HG02943 (cell line): Measurements from ENCODE around the gene ZBTB18.

Source experiments
- ATAC-seq: cut with Tn5 transposase; IDR thresholded peaks from one replicate; pipeline ENCODE4 v1.9.1; 2021; ENCODE audit warnings: mild to moderate bottlenecking, low read depth, moderate library complexity; ENCODE audit not compliant: unreplicated experiment

The ZBTB18 gene

DNA sequence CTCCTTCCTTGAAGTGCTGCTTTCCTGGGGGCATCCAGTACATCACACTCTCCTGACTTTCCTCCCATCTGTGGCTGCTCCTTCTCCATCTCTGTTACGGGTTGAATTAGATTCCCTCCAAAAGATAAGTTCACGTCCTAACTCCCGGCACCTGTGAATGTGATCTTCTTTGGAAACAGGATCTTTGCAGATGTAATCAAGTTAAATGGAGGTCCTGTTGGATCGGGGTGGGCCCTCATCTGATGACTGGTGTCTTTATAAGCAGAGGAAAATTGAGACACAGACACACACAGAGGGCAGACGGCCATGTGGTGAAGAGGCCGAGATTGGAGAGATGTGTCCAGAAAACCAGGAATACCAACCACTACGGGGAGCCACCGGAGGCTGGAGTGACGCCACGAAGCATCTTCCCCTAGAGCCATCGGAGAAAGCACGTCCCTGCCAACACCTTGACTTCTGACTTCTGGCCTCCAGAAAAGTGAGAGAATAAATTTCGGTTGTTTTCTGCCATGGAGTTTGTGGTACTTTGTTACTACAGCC lies 36.0 kb downstream of the ZBTB18 start:
- ATAC-seq: no peak

DNA sequence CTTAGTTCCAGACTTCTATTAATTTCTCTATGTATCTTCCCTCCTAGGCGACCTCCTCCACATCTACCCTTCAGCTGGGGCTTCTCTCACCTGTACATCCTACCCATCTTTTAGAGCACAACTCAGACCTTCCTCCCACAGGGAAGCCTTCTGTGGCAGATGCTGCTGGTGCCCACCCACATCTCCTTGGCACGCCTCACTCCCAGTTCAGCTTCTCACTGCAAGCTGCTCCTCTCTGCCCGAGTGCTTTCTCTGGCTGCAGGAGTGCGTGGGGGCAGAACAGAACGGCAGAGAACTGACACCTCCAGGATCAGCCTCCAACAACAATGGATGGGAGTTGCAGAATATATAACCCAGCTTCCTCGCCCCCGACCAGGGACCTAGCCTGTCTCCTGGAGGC lies 36.5 kb downstream of the ZBTB18 start:
- ATAC-seq: no peak

DNA sequence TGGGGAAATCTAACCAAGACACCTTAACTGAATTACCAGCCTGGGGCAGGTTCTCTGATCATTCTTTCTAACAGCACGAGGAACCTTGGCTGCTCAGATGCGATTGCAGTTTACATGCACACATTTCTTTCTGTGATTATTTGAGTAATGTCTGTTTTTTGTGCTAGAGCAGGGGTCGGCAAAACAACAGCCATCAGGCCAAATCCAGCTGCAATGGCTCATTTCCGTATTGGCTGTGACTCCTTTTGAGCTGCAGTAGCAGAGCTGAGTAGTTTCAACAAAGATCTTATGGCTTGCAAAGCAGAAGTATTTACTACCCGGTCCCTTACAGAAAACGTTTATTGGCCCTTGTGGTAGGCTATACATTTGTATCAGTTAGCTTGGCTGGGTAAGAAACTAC lies 37.1 kb downstream of the ZBTB18 start:
- ATAC-seq: no peak

DNA sequence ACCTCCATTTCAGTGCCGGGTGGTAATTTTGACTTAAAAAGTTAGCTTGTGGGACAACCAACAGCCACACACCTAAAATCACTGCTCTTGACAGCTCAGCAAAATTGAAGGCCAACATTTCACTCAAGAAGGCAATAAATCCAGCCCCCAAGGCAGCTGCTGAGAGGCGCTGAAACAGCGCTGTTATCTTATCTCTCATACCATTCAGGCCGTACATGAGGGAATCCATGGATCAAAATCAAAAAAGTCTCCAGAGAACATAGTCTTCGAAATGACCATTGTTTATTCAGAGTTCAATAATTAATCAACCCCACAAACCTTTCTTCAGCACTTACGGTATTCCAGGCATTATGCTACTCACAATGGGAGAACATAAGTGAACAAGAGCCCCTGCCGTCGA lies 38.5 kb downstream of the ZBTB18 start:
- no peak for ATAC-seq

DNA sequence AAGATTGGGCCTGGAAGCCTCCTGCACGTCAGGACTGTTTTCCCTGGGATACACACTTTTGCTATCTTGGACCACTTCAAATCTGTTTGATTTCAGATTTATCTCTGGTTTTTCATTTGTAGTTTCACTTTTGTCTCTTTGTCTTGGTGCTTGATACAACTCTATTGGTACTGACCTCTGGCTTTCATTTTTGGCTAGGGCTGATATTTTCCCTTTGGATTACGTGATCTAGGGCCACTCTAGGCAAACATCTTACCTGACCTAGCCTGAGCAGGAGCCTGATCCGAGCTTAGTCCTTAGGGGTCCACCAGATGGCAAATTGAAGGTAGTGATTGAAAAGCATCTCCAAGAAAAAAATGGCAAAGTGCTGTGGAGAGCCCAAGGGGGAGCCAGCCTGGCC lies 39.6 kb downstream of the ZBTB18 start:
- ATAC-seq: no peak

DNA sequence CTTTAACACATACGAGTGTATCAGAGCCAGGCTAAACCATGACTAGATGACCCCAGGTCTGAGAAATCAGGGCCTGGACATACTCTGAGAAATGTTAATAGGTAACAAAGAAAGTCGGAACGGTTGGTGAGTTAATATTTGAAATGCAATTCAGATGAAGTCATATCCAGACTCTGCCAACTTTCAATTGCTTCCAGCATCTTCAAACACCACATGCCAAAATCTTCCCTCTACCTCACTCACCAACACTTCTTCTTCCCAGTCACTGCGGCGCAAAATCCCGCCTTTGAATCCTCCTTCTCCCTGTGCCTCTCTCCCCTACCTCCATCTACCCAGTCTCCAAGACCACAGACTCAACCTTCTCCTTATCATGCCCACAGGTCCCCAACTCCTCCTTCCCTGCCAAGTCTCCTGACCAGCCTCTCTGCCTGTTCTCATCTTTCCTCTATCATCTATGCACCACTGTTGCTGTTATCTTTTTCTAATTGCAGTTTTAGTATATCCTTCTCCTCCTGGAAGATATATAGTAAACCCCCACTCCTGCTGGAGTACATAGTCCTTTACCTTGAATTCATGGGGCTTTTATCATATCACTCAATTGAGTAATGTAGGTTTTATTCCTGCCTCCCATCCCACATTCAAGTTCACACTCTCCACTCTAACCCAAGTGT lies 41.3 kb downstream of the ZBTB18 start:
- ATAC-seq: no peak

DNA sequence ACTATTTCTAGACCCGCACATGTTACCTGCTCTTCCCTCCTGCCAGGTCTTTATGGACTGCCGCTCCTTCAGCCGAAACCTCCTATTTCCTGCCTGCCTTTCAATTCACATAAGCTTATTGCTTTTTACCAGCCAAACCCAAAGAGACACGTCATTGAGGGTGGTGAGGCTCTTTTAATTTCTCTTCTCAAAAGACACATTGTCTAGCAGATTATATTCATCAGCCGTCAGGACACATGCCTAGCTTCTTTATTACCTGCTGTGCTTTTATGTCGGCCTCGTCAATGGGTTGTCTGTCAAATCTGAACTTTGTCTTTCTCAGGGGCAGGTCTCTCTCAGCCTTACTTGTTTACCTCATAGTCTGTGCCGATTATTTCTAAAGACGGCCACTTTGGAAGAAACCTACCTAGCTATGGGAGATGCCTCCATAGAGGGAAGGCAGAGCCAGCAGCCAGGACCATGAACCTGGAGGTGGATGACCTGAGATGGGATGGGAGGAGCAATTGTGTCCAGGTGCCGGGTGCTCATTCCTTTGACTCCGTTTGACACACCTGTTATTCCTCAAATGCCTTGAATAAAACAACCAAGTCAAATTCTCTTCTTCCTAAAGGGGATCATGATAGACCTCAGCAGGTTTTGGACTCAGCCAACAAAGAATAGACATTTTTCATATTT lies 42.0 kb downstream of the ZBTB18 start:
- no peak for ATAC-seq

DNA sequence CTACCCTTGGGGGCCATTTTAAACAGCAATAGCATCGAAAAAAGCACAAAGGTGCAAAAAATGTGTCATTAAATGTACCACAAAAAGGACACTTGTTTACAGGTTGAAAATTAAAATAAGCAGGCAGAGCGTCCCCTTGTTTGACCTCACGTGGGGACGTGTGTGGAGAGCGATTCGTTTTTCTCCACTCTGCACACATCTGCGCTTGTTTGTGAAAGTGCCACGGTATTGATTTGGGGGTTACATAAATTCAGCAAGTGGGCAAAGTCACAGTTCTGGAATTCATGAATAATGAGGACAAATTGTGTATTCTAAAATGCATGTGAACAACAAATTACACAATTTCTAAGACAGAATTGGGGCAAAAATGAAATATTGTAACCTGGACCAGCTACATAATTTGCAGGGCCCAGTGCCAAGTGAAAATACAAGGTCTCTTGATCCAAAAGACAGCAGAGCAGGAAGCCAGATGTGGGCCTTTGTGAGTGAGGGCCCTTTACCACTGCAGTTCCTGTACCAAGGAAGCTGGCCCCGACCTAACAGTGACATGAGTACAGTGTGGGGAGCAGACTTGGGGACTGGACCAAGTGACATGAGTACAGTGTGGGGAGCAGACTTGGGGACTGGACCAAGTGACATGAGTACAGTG lies 43.9 kb downstream of the ZBTB18 start:
- no peak for ATAC-seq

DNA sequence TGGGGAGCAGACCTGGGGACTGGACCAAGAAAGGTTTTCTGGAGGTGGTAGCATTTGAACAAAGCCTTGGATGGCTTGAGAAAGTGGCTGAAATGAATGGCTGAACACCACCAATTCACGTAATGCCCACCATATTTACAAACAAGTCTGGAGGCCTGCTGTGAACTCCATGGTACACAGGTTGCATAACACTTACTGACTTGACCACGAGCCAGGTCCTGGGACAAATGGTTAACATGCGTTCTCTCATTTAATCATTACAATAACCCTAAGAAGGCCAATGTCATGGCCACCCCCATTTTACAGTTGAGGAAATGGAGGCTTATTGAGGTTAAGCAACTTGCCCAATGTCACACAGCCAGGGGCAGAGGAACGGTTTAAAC lies 44.4 kb downstream of the ZBTB18 start:
- ATAC-seq: no peak

DNA sequence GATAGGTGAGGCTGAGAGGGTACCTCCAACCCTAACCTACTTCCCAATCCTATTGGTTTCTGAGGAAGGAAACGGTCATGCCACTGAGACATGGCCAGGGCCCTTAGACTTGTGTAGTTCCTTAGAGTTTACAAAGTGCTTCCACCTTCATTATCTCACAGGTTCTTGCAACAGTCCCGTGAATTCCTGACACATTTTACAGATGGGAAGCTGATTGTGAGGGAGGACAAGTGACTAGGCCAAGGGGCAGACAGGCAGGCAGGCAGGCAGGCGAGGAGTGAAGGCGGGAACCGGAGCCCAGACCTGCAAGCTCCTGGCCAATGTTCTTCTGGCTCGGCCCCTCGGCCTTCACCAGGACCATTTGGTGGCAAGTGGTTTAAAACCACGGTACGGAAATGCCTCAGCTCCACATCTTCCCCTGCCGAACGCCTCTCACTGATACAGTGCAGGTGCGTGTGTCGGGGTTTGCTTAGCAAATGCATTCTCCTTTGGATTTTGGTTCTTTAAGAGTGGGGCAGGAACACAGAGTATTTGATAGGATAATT lies 45.1 kb downstream of the ZBTB18 start:
- no peak for ATAC-seq

DNA sequence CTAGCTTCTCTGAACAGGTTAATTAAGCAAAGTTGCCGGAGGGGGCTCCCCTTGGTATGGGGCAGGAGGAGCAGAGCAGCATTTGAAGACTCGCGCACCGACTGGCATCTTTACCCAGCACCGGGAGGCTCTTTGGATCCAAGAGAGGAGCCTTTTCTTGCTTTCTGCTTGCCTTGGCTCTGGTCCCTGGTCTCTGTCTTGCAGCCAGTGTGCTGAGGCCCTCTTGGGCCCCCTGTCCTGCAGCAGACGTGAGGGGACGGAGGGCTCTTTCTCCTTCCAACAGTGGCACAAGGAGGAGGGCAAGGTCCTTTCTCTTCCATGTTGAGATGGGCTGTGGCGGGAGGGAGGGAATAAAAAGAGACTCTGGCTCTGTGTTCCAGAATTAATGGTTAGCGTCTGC lies 45.6 kb downstream of the ZBTB18 start:
- no peak for ATAC-seq

DNA sequence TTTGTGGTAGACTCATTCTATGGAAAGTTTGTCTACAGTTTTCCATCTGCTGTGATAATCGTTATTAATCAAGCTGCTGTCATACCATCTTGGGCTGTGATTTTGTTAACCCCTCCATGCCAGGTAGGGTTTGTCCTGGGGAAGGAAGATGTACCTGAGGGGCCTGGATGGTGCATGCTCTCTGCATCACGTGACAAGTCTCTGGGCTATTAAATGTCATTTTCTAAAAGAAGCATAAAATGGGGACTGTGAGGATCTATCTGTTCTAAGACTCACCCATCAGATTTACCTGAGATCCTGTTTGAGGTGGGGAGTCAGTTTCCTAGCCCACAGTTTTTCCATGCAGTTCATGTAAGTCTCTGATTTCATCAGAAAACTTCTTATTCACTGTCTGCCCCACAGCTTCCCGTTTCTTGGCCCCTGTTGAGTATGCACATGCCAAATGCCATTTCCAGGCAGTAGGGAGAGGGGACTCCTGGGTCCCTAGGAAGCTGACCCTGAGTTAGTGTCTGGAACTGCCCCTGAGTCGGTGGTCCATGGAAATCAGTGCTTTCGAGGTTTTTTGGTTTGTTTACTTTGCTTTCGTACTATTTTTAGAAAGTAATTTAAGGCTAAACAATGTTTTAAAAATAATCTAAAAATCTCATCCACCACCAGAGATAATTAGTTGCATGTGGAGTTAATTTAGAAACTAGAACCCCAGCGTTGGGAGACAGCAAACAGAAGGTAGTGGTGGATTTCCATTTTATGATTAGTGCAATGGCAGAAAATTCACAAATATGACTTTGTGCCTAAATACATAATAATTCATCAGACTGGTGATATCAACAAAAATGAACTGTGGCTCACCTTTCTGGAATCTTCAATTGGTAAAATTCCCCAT lies 46.7 kb downstream of the ZBTB18 start:
- ATAC-seq: no peak

DNA sequence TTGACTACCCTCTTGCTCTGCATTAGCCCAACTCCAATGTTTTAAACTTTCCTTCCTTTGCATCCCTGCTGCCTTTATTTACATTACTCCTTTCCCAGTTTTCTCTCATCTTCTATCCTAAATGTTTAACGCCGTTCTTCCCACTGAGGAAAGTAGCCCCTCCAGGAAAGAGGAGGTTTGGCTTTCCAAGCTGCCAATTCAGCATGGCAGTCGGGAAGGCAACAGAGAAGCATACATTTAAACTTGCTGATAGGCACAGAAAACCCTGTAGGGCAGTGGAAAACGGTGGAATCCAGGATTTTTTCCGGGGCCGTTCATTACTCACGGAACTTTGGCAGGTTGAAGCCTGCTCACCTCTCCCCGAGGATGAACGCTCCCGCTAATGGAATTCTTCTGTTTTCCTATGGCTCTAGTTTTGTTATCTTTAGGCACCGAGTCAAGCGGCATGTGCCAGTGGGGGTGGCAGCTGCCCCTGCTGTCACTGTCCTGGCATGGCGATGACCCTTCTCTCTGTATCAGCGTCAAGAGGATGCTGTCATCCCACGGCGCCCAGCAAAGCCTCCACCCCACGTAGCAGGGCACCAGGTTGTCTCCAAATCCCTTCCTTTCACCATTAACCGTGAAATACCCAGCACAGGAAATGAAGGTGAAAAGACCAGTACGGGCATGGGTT lies 48.3 kb downstream of the ZBTB18 start:
- no peak for ATAC-seq

DNA sequence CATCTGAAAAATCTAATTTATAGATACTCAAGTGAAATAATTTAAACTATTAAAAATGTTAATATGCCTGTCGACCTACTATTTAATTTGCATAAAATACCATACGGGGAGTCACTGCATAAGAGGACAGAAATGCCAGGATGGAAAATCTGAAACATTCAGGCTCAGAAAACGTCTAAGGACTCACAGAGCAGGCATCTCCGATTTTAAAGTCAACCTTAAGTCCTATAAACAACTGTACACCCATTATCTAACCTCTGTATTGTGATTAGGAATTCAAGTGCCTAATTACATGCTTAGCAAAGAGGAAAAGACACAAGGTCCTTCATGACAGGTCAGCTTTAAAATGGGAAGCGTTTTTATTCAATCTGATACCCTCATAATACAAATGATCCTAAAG lies 49.2 kb downstream of the ZBTB18 start:
- no peak for ATAC-seq

DNA sequence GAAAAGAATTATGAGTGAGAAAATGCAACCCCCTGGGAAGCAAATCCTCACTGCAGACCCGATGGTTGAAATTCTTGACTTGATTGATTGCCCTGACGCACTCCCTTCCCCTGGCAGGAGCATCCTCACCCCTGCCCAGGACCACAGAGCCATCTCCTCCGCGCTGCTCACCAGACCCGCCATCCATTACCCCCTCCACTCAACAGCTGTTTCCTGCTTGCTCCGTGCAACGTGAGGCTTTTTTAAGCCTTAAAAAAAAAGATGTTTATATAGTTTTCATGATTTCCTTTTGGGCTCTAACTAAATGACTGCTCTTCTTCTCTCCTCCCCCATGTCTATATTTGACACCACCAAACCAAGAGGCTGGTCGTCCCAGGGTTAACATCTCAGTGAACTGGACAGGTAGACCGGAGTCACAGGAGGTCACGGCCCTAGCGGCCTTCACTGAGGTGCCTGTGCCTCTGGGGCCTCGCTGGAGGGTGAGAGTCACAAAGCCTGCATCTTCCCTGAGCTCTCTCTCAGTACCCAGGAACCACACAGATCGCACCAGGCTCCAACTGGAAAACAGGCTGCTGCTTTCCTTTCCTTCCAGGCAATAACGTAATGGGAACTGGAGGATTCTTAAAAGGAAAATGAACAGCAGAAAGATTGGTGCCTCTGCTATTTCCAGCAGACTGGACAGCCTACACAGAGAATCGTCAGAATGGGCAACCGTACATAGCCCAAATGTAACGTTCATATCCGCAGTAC lies 49.8 kb downstream of the ZBTB18 start:
- ATAC-seq: no peak

DNA sequence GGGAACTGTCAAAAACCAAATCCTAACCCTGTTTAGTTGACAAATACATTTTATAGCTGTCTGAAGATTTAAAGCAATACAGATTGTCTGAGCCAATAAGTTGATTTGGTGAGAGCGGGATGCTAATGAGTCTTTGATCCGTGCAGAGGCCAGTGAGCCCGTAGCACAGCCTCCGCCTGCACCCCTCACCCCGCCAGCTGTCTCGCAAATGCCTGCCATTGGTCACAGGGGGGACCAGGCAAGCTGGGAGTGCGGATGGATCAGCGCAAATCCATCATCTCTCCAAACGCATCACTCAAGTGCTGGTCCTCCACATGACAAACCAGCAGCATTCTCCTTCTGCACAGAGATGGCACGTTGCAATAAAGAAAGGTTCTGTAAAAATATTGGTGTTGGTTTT lies 51.0 kb downstream of the ZBTB18 start:
- no peak for ATAC-seq

DNA sequence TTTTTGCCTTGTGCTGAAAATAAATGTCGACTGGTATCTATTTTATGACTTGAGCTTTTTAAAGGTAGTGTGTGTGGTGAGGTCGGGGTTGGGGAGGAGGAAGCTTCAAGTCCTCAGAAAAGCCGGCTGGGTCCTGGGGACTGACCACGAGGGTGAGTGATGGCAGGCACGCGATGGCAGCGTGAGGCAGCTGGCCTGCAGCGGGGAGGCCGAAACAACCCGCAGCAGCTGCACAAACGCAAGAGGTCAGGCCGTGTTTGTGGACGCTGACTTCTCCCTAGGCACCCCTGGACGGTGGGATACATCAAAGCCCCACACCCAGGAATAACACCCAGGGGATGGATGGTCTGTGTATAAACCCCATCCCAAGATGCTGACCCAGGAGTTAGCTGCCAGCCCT lies 51.4 kb downstream of the ZBTB18 start:
- ATAC-seq: no peak

DNA sequence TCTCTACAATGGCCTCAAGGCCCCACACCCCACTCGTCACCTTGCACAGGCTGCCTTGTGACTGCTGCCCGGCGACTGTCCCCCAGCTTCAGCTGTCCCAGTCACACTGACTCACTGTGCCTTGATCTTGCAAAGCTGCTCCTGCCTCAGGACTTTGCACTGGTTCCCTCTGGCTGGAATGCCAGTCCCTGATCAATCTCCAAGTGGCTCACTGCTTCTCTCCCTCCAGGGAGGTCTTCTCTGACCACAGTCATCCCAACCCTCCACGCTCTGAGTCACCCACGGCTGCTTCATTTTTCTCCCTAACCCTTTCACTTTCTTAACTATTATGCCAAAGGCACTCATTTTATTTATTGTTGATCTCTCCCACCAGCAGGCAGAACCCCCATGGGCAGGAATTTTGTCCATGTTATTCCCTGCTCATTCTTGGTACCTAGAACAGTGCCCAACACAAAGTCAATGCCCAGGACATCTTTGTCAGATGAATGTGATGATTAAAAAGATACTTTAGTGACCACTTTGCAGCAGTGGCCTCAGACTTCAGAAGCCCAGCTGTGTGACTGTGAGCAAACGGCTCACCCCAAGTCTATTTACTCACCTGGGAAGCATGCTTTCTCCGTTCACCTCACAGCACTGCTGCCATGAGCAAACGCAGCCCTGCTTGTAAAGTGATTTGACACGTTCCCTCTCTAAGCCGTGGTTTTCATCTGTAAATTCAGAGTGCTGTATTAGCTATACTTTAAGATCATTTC lies 53.4 kb downstream of the ZBTB18 start:
- no peak for ATAC-seq

DNA sequence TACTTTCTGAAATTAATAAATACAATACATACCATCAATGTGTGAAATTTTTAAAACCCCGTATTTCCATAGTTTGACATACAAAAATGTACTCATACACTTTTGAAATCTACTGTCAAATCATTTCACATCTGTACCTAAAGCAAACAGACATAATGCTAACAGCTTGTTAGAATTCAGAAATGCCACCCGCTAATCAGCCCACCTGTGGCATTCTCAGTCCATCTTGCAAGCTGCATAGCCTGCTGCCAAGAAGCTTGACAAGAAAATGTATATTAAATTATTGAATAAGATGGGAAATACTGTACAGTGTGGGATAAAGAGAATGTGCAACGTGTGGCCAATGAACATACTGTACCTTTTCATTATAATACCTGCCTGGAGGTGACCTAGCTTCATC lies 55.1 kb downstream of the ZBTB18 start:
- no peak for ATAC-seq
